H7 (cell line): ENCODE results near the gene ACCSL. TPM values are rescaled to one million over a fixed set of nuclear protein-coding genes. Genes with fewer than 3 reads are reported as not detected.

Source experiments
- DNase-seq: peaks from one replicate; pipeline ENCODE4 v3.0.0; 2012
- H3K27me3 ChIP-seq: 2 replicates; pipeline ENCODE4 v1.6.0; 2011; ENCODE audit warnings: mild to moderate bottlenecking, low read length; ENCODE audit not compliant: control insufficient read depth, insufficient read depth
- H3K36me3 ChIP-seq: replicated peaks from 2 replicates; pipeline ENCODE4 v1.5.1; 2011; ENCODE audit warnings: low read length; ENCODE audit not compliant: control insufficient read depth, insufficient read depth
- H3K4me3 ChIP-seq: 2 replicates; pipeline ENCODE4 v1.5.1; 2011; ENCODE audit warnings: low read depth, mild to moderate bottlenecking, control low read depth, low read length, moderate library complexity; ENCODE audit not compliant: insufficient read depth
- total RNA-seq: library from RNA; depleted of rRNA; stranded (reverse); fragments of >200 nt; shearing (Covaris generic); gene quantifications from 2 replicates; pipeline ENCODE4 v1.2.3, GENCODE V29; 2014; rRNA removed

Gene ACCSL
- total RNA-seq, result not detected in 2 replicates

- no peaks in the 10 kb centered on the region for H3K27me3 ChIP-seq
- DNase-seq, result no peak
- no peak within 1 kb of the TSS for H3K4me3 ChIP-seq
- no peaks in the 10 kb centered on the region for H3K36me3 ChIP-seq
These were observed at the start of gene ACCSL for GRCh38 chr11:44047931-44048431. Gene ACCSL (plus strand): TSS chr11:44047981. CDS start chr11:44048037, 56 bp downstream.

- DNase-seq, result no peak
- Histone ChIP-seq H3K4me3 (no peak overlapping the region), H3K27me3 (no peaks in the 10 kb centered on the region)
These were observed 49.5 kb upstream of the ACCSL start for GRCh38 chr11:43998308-43998707.

GRCh38 chr11:44000731-44001130 is 47.0 kb upstream of the ACCSL start:
- Histone ChIP-seq H3K36me3 (no peaks in the 10 kb centered on the region), H3K4me3 (no peak overlapping the region), H3K27me3 (no peaks in the 10 kb centered on the region)
- DNase-seq, result no peak

More at GRCh38 chr11:43998308-43998707, 49.5 kb upstream of the ACCSL start:
- no peaks in the 10 kb centered on the region for H3K36me3 ChIP-seq

- H3K4me3 ChIP-seq, result no peak overlapping the region
- DNase-seq, result peak; percentile 21
These were observed 45.3 kb upstream of the ACCSL start for GRCh38 chr11:44002191-44003093.

GRCh38 chr11:44003736-44004451 is 43.9 kb upstream of the ACCSL start:
- Histone ChIP-seq H3K4me3 (no peak overlapping the region), H3K36me3 (no peaks in the 10 kb centered on the region), H3K27me3 (no peaks in the 10 kb centered on the region)
- DNase-seq, result peak; percentile 16

More at GRCh38 chr11:44002191-44003093, 45.3 kb upstream of the ACCSL start:
- Histone ChIP-seq H3K36me3 (no peaks in the 10 kb centered on the region), H3K27me3 (no peaks in the 10 kb centered on the region)

- peak; percentile 40 for DNase-seq
- H3K4me3 ChIP-seq, result no peak overlapping the region
These were observed 43.2 kb upstream of the ACCSL start for GRCh38 chr11:44004452-44005062.

GRCh38 chr11:44005063-44005701 is 42.6 kb upstream of the ACCSL start:
- no peaks in the 10 kb centered on the region for H3K36me3 ChIP-seq
- DNase-seq, result peak; percentile 60
- H3K27me3 ChIP-seq, result no peaks in the 10 kb centered on the region
- no peak overlapping the region for H3K4me3 ChIP-seq

More at GRCh38 chr11:44004452-44005062, 43.2 kb upstream of the ACCSL start:
- Histone ChIP-seq H3K27me3 (no peaks in the 10 kb centered on the region), H3K36me3 (no peaks in the 10 kb centered on the region)

- DNase-seq, result peak; percentile 14
- H3K4me3 ChIP-seq, result no peak overlapping the region
- no peaks in the 10 kb centered on the region for H3K27me3 ChIP-seq
- no peaks in the 10 kb centered on the region for H3K36me3 ChIP-seq
These were observed 41.8 kb upstream of the ACCSL start for GRCh38 chr11:44005956-44006355.

- no peak overlapping the region for H3K4me3 ChIP-seq
- H3K27me3 ChIP-seq, result no peaks in the 10 kb centered on the region
- DNase-seq, result peak; percentile 15
- H3K36me3 ChIP-seq, result no peaks in the 10 kb centered on the region
These were observed 40.8 kb upstream of the ACCSL start for GRCh38 chr11:44006917-44007361.

GRCh38 chr11:44007481-44008087 is 40.2 kb upstream of the ACCSL start:
- Histone ChIP-seq H3K4me3 (no peak overlapping the region), H3K36me3 (no peaks in the 10 kb centered on the region), H3K27me3 (no peaks in the 10 kb centered on the region)
- DNase-seq, result peak; percentile 12

- peak; percentile 5 for DNase-seq
These were observed 39.7 kb upstream of the ACCSL start for GRCh38 chr11:44008088-44008501.

GRCh38 chr11:44008698-44009097 is 39.1 kb upstream of the ACCSL start:
- Histone ChIP-seq H3K4me3 (no peak overlapping the region), H3K36me3 (no peaks in the 10 kb centered on the region), H3K27me3 (no peaks in the 10 kb centered on the region)
- no peak for DNase-seq

More at GRCh38 chr11:44008088-44008501, 39.7 kb upstream of the ACCSL start:
- Histone ChIP-seq H3K4me3 (no peak overlapping the region), H3K36me3 (no peaks in the 10 kb centered on the region), H3K27me3 (no peaks in the 10 kb centered on the region)

GRCh38 chr11:44010789-44011251 is 37.0 kb upstream of the ACCSL start:
- Histone ChIP-seq H3K27me3 (no peaks in the 10 kb centered on the region), H3K36me3 (no peaks in the 10 kb centered on the region), H3K4me3 (no peak overlapping the region)
- DNase-seq, result peak; percentile 16
